Parathyroid adenoma (tissue), 2 donors: ENCODE measurements around the gene OR6Q1.
"Not testable (repeated sequence)": the region's sequence is repeated elsewhere in the genome, so short reads cannot be mapped to it uniquely, and the experiment has no call there.

Experiments
- H2AFZ ChIP-seq: fragments of 300-600 bp; sonication (generic); one replicate; pipeline ENCODE4 v1.7.0; 2017; ENCODE audit warnings: antibody characterized with exemption, mild to moderate bottlenecking
- H3K27ac ChIP-seq: fragments of 300-600 bp; sonication (generic); one replicate; pipeline ENCODE4 v1.7.0; 2017
- H3K27me3 ChIP-seq: fragments of 300-600 bp; sonication (generic); one replicate; pipeline ENCODE4 v1.7.0; 2017; ENCODE audit warnings: low read length; ENCODE audit not compliant: control insufficient read depth, insufficient read depth
- H3K36me3 ChIP-seq: fragments of 300-600 bp; sonication (generic); one replicate; pipeline ENCODE4 v1.7.0; 2017; ENCODE audit warnings: low read length; ENCODE audit not compliant: control insufficient read depth, insufficient read depth
- H3K4me1 ChIP-seq: fragments of 300-600 bp; sonication (generic); one replicate; pipeline ENCODE4 v1.7.0; 2017; ENCODE audit warnings: control low read depth
- H3K4me2 ChIP-seq: fragments of 300-600 bp; sonication (generic); one replicate; pipeline ENCODE4 v1.7.0; 2017; ENCODE audit warnings: low read length
- H3K4me3 ChIP-seq: fragments of 300-600 bp; sonication (generic); one replicate; pipeline ENCODE4 v1.7.0; 2017; ENCODE audit warnings: low read depth, low read length
- H3K79me2 ChIP-seq: fragments of 300-600 bp; sonication (generic); one replicate; pipeline ENCODE4 v1.7.0; 2017; ENCODE audit warnings: control low read depth
- H3K9ac ChIP-seq: fragments of 300-600 bp; sonication (generic); one replicate; pipeline ENCODE4 v1.7.0; 2017; ENCODE audit warnings: mild to moderate bottlenecking
- H3K9me3 ChIP-seq: fragments of 300-600 bp; sonication (generic); one replicate; pipeline ENCODE4 v1.7.0; 2017; ENCODE audit warnings: low read length; ENCODE audit not compliant: control insufficient read depth
- TF ChIP-seq, protein P1 (sequence below): fragments of 300-600 bp; sonication (generic); IDR thresholded peaks from one replicate; pipeline ENCODE4 v1.7.0; 2017; ENCODE audit warnings: antibody characterized with exemption, mild to moderate bottlenecking
- donor health status: primary hyperparathyroidism.

The OR6Q1 gene

DNA sequence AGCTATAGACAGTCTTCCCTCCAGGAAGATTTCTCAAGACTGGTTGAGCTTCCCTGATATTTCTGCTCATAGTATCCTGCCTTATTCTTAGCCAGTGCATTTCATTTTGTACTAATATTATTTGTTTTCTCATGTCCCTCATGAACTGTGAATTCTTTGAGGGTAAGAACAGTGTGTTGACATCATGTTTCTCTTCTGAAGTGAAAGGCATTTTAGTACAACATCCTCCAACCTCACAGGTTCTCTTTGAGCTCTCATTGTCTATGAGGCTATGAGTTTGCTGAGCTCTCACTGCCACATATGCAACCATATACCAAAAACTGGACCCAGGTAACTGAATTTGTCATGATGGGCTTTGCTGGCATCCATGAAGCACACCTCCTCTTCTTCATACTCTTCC is at the start of gene OR6Q1:
OR6Q1 (plus strand) TSS at position 301 of the 400 bp plus-strand sequence; CDS start at position 301, 0 bp downstream.
- Histone ChIP-seq H3K36me3 (no peaks in the 10 kb centered on the region), H3K79me2 (no peaks in the 10 kb centered on the region), H3K4me3 (no peak within 1 kb of the TSS), H3K9me3 (no peaks in the 10 kb centered on the region), H3K4me1 (no peaks in the 10 kb centered on the region), H3K27ac (no peak within 1 kb of the TSS), H2AFZ (no peak within 1 kb of the TSS), H3K4me2 (no peak within 1 kb of the TSS), H3K9ac (no peak within 1 kb of the TSS), H3K27me3 (no peaks in the 10 kb centered on the region)
- TF ChIP-seq, protein P1, sequence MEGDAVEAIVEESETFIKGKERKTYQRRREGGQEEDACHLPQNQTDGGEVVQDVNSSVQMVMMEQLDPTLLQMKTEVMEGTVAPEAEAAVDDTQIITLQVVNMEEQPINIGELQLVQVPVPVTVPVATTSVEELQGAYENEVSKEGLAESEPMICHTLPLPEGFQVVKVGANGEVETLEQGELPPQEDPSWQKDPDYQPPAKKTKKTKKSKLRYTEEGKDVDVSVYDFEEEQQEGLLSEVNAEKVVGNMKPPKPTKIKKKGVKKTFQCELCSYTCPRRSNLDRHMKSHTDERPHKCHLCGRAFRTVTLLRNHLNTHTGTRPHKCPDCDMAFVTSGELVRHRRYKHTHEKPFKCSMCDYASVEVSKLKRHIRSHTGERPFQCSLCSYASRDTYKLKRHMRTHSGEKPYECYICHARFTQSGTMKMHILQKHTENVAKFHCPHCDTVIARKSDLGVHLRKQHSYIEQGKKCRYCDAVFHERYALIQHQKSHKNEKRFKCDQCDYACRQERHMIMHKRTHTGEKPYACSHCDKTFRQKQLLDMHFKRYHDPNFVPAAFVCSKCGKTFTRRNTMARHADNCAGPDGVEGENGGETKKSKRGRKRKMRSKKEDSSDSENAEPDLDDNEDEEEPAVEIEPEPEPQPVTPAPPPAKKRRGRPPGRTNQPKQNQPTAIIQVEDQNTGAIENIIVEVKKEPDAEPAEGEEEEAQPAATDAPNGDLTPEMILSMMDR: no peak

GRCh38 chr11:57981536-57981935 is 49.2 kb upstream of the OR6Q1 start:
- Histone ChIP-seq H3K27me3 (no peaks in the 10 kb centered on the region), H3K27ac (no peak overlapping the region), H2AFZ (no peak overlapping the region), H3K9ac (no peak overlapping the region), H3K79me2 (no peaks in the 10 kb centered on the region), H3K36me3 (no peaks in the 10 kb centered on the region), H3K4me1 (no peaks in the 10 kb centered on the region), H3K4me2 (no peak overlapping the region), H3K4me3 (no peak overlapping the region), H3K9me3 (no peaks in the 10 kb centered on the region)
- TF ChIP-seq, protein P1: no peak

- no peak overlapping the region for H3K9ac ChIP-seq
- H3K27me3 ChIP-seq: no peaks in the 10 kb centered on the region
- no peaks in the 10 kb centered on the region for H3K4me1 ChIP-seq
- H3K4me3 ChIP-seq: no peak overlapping the region
- H3K4me2 ChIP-seq: no peak overlapping the region
- H3K36me3 ChIP-seq: no peaks in the 10 kb centered on the region
- no peaks in the 10 kb centered on the region for H3K9me3 ChIP-seq
- TF ChIP-seq, protein P1: no peak
- H3K27ac ChIP-seq: no peak overlapping the region
- no peak overlapping the region for H2AFZ ChIP-seq
- H3K79me2 ChIP-seq: no peaks in the 10 kb centered on the region
Measured at GRCh38 chr11:57982776-57983175, 48.0 kb upstream of the OR6Q1 start.

DNA sequence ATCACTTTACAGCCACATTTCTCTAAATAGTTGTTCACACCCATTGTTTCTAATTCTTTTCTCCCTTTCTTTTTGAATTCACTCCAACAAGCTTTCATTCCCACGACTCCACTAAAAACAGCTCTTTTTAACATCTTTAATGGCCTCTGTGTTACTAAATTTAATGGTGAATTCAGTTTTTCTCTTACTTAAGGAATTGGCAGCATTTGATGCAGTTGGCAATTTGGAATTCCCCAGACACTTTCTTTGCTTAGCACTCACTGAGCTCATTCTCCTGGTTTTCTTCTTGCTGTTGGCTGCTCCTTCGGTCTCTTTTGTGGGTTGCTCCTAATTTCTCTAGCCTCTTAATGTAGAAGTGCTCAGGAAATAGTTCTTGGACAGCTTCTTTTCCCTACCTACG is 47.6 kb upstream of the OR6Q1 start:
- Histone ChIP-seq H3K4me1 (no peaks in the 10 kb centered on the region), H3K27me3 (no peaks in the 10 kb centered on the region), H2AFZ (no peak overlapping the region), H3K9ac (no peak overlapping the region), H3K36me3 (no peaks in the 10 kb centered on the region), H3K4me2 (no peak overlapping the region), H3K27ac (no peak overlapping the region), H3K9me3 (no peaks in the 10 kb centered on the region), H3K4me3 (no peak overlapping the region), H3K79me2 (no peaks in the 10 kb centered on the region)
- TF ChIP-seq, protein P1: no peak

DNA sequence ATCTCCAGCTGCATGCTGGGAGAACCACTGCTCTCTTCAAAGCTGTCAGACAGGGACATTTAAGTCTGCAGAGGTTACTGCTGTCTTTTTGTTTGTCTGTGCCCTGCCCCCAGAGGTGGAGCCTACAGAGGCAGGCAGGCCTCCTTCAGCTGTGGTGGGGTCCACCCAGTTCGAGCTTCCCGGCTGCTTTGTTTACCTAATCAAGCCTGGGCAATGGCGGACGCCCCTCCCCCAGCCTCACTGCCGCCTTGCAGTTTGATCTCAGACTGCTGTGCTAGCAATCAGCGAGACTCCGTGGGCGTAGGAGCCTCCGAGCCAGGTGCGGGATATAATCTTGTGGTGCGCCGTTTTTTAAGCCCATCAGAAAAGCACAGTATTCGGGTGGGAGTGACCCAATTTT is 31.2 kb upstream of the OR6Q1 start:
- not testable (repeated sequence) for H3K4me1 ChIP-seq, H3K4me2 ChIP-seq, H3K27me3 ChIP-seq, H3K27ac ChIP-seq, H3K9ac ChIP-seq, H3K36me3 ChIP-seq, H3K4me3 ChIP-seq, H2AFZ ChIP-seq, H3K79me2 ChIP-seq, H3K9me3 ChIP-seq

- not testable (repeated sequence) for H3K4me1 ChIP-seq, H3K9me3 ChIP-seq, H3K79me2 ChIP-seq, H3K4me2 ChIP-seq, H3K9ac ChIP-seq, H3K27ac ChIP-seq, H3K4me3 ChIP-seq, H3K27me3 ChIP-seq, H2AFZ ChIP-seq, H3K36me3 ChIP-seq
Measured at GRCh38 chr11:58000021-58000420, 30.7 kb upstream of the OR6Q1 start.
